Activated CD4-positive, alpha-beta memory T cell treated with anti-CD3 and anti-CD28 coated beads, Interleukin-2, amount 10 ng/mL, durations not matched to agents 7 days and 5 days (primary cell): ENCODE measurements around the gene KAZN. TPM values are rescaled to one million over a fixed set of nuclear protein-coding genes. Genes with fewer than 3 reads are reported as not detected.

ENCODE experiments used
- CTCF ChIA-PET: fragments of 350-600 bp; sonication (Branson Sonifier 250); formaldehyde crosslinking; loops from one replicate; lab custom pipeline; 2021; ENCODE audit warnings: antibody characterized with exemption, inconsistent platforms; lab: Charles Lee
- POLR2A ChIA-PET: fragments of 350-600 bp; sonication (Branson Sonifier 250); formaldehyde crosslinking; loops from one replicate; lab custom pipeline; 2021; ENCODE audit warnings: antibody characterized with exemption; lab: Charles Lee
- DNase-seq: peaks from one replicate; pipeline ENCODE4 v3.0.0-alpha.2; 2020
- H3K27ac Mint-ChIP-seq: one replicate; pipeline ENCODE4 v1.8.0; 2021; ENCODE audit warnings: mild to moderate bottlenecking, mixed read lengths
- H3K27me3 Mint-ChIP-seq: one replicate; pipeline ENCODE4 v1.8.0; 2021; ENCODE audit warnings: mixed read lengths
- H3K36me3 Mint-ChIP-seq: one replicate; pipeline ENCODE4 v1.8.0; 2021; ENCODE audit warnings: low read depth, mixed read lengths
- H3K4me1 Mint-ChIP-seq: one replicate; pipeline ENCODE4 v1.8.0; 2021; ENCODE audit warnings: mixed read lengths
- H3K4me3 Mint-ChIP-seq: one replicate; pipeline ENCODE4 v1.8.0; 2021; ENCODE audit warnings: mild to moderate bottlenecking, mixed read lengths
- H3K9me3 Mint-ChIP-seq: one replicate; pipeline ENCODE4 v1.8.0; 2021; ENCODE audit warnings: mixed read lengths
- total RNA-seq, 2 experiments: library from RNA; stranded (reverse); gene quantifications; one replicate each; pipeline ENCODE4 v1.2.3, GENCODE V29; 2021

Gene KAZN
- under 1 TPM; 0.30 to 0.43 TPM for total RNA-seq

DNA sequence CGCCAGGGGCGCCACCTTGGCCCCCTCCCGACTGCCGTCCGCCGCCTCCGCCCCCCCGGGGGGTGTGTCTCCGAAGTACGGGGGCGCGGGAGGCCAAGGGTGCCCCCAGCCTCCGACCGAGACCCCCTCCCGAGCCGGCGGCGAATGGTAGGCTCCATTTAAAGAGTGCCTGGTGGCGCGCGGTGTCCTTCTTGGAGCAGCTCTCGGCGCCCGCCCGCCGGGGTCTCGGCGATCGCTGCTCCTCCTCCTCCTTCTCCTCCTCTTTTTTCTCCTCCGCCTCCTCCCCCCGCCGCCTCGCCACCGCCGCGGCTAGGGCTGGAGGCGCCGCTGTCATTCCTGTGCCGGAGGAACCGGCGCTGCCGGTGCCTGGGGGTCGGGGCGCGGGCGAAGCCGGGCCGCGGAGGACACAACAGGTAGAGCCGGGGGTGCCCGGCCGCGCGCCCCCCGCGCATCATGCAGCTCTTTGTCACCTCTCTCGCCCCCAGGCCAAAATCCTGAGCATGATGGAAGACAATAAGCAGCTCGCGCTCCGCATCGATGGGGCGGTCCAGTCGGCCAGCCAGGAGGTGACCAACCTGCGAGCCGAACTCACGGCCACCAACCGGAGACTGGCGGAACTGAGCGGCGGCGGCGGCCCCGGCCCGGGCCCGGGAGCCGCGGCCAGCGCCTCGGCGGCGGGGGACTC, at the start of gene KAZN:
Gene KAZN, plus strand, starts transcription at position 188 of the 685 bp plus-strand sequence.
- H3K27ac Mint-ChIP-seq: no peak within 1 kb of the TSS

DNA sequence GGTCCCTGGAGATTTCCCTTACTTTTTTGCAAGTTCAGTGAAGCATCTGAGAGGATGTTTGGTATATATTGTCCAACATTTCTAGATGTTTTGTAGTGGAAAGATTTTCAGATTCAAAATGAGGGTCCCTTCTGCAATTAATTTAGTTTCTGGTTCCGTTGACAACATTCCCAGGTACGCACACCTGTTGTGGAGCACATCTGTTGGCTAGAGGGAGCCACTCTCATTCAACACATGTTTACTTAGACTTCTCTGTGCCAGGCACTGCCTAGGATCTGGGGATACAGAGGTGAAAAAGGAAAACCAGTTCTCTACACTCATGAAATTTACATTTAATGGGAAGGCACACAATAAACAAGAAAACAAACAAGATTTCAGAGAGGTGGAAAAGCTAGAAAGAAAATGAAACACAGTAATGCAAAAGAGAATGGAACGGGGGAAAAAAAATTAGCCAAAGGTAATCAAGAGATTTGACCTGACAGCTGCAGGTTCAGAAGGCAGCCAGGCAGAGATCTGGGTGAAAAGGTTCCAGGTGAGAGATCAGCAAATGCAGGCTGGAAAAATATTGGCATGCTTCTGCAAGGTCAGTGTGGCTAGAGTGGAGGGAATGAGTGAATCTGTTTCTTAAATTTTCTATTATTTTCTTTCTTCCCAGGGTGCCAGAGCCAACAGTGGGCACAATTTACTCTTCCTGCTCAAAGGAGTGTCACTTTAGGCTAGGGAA, 48.4 kb upstream of the KAZN start:
- DNase-seq: no peak
- Mint-ChIP-seq H3K4me3 (no peak overlapping the region), H3K9me3 (no peaks in the 10 kb centered on the region), H3K36me3 (no peaks in the 10 kb centered on the region), H3K4me1 (no peaks in the 10 kb centered on the region), H3K27ac (no peak overlapping the region), H3K27me3 (no peaks in the 10 kb centered on the region)
- ChIA-PET POLR2A (no interaction called here), CTCF (no interaction called here)

More for the DNA sequence above, at the start of gene KAZN:
- ChIA-PET POLR2A (no interaction called here), CTCF (no interaction called here)
- no peaks in the 10 kb centered on the region for H3K9me3 Mint-ChIP-seq
- H3K4me1 Mint-ChIP-seq: no peaks in the 10 kb centered on the region
- peaks cover 45% of the 10 kb centered on the region for H3K27me3 Mint-ChIP-seq
- no peaks in the 10 kb centered on the region for H3K36me3 Mint-ChIP-seq
- no peak for DNase-seq
- no peak within 1 kb of the TSS for H3K4me3 Mint-ChIP-seq

DNA sequence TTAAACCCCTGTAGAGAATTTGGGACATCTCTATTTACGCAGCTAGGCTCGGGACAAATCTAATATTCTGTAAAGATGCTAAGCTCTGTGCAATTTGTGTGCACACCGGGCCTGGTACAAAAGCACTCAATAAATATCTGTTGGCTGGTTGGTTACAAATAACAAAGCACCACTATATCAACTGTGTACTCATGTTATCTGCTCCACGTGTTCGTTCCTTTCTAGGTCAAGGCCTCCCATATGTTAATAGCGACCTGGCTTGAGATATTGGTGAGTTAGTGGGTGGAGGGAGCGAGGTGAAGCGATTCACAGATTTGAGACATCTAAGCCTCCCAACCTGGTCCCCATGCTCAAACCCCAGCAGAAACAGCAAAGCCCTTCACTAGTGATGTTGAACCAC, 47.1 kb upstream of the KAZN start:
- Mint-ChIP-seq H3K27ac (no peak overlapping the region), H3K27me3 (no peaks in the 10 kb centered on the region), H3K4me3 (no peak overlapping the region), H3K4me1 (no peaks in the 10 kb centered on the region), H3K9me3 (no peaks in the 10 kb centered on the region), H3K36me3 (no peaks in the 10 kb centered on the region)
- CTCF ChIA-PET: no interaction called here
- no peak for DNase-seq
- POLR2A ChIA-PET: no interaction called here

DNA sequence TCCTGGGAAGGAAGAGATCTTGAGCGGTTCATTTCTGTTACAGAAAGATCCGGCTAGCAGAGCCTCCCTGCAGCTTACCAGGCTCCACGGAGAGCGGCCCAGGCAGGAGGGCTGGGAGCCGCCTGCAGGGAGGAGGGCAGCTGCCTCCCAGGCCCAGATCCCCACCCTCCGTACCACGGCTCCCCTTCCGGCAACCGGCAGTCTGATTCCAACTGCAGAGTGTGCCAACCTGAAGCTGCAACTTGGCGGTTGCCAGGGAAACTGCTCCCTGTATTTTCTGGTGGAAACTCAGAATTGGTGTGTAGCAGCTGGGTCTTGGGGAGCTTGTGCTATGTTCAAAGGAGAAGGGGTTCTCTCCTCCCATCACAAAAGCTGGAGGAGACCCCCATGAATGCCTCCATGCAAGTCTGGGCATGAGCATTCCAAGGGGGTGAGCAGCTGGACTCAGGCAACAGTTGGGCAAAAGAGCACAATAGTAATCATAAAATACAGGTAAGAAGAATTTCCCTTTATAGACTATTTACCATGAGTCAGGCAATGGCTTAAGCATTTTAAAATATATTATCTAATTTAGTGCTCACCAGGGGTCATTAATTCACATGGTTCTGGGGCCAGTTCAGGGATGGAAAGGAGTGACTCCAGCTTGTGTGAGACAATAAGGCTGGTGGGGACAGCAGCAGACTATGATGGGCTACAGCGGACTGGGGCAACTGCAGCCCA, 46.1 kb upstream of the KAZN start:
- CTCF ChIA-PET: no interaction called here
- H3K27me3 Mint-ChIP-seq: no peaks in the 10 kb centered on the region
- POLR2A ChIA-PET: no interaction called here

GRCh38 chr1:14553711-14554110, 44.8 kb upstream of the KAZN start:
- H3K9me3 Mint-ChIP-seq: no peaks in the 10 kb centered on the region
- H3K27me3 Mint-ChIP-seq: no peaks in the 10 kb centered on the region
- no peak overlapping the region for H3K27ac Mint-ChIP-seq
- no peaks in the 10 kb centered on the region for H3K36me3 Mint-ChIP-seq
- POLR2A ChIA-PET: no interaction called here
- CTCF ChIA-PET: no interaction called here
- no peak overlapping the region for H3K4me3 Mint-ChIP-seq
- no peak for DNase-seq
- H3K4me1 Mint-ChIP-seq: no peaks in the 10 kb centered on the region

More for the DNA sequence above, 46.1 kb upstream of the KAZN start:
- no peak overlapping the region for H3K27ac Mint-ChIP-seq
- H3K9me3 Mint-ChIP-seq: no peaks in the 10 kb centered on the region
- H3K4me3 Mint-ChIP-seq: no peak overlapping the region
- no peaks in the 10 kb centered on the region for H3K36me3 Mint-ChIP-seq
- H3K4me1 Mint-ChIP-seq: no peaks in the 10 kb centered on the region
- no peak for DNase-seq

DNA sequence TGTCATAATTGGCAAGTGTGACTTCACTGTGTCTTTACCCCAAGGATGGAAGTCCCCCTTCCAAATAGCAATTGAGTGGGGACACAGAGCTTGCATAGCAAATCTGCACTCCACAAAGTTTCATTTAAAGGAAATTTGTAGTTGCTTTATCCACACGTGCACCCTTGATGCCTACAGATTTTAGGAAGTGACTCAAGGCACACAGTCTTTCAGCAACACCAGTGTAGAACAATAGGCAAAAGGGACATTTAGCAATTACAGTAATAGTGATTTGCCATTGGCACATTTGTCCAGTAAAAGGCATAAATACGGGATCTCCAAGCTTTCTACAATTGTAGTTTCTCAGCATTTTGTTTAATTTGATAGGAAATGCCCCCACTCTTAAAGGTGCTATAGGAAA, 43.4 kb upstream of the KAZN start:
- POLR2A ChIA-PET: no interaction called here

GRCh38 chr1:14561014-14561693, 37.3 kb upstream of the KAZN start:
- no peaks in the 10 kb centered on the region for H3K4me1 Mint-ChIP-seq

More for the DNA sequence above, 43.4 kb upstream of the KAZN start:
- no peaks in the 10 kb centered on the region for H3K27me3 Mint-ChIP-seq
- no peak overlapping the region for H3K4me3 Mint-ChIP-seq
- H3K36me3 Mint-ChIP-seq: no peaks in the 10 kb centered on the region
- H3K4me1 Mint-ChIP-seq: no peaks in the 10 kb centered on the region
- H3K9me3 Mint-ChIP-seq: no peaks in the 10 kb centered on the region
- no peak overlapping the region for H3K27ac Mint-ChIP-seq
- DNase-seq: no peak
- CTCF ChIA-PET: no interaction called here

GRCh38 chr1:14565090-14565489, 33.4 kb upstream of the KAZN start:
- ChIA-PET CTCF (no interaction called here), POLR2A (no interaction called here)
- Mint-ChIP-seq H3K27ac (no peak overlapping the region), H3K36me3 (no peaks in the 10 kb centered on the region), H3K4me1 (no peaks in the 10 kb centered on the region), H3K27me3 (no peaks in the 10 kb centered on the region), H3K4me3 (no peak overlapping the region), H3K9me3 (no peaks in the 10 kb centered on the region)
- DNase-seq: no peak

More at GRCh38 chr1:14561014-14561693, 37.3 kb upstream of the KAZN start:
- no peak overlapping the region for H3K4me3 Mint-ChIP-seq
- no peaks in the 10 kb centered on the region for H3K27me3 Mint-ChIP-seq
- H3K36me3 Mint-ChIP-seq: no peaks in the 10 kb centered on the region
- H3K27ac Mint-ChIP-seq: no peak overlapping the region
- no peak for DNase-seq
- POLR2A ChIA-PET: no interaction called here
- CTCF ChIA-PET: no interaction called here
- no peaks in the 10 kb centered on the region for H3K9me3 Mint-ChIP-seq

DNA sequence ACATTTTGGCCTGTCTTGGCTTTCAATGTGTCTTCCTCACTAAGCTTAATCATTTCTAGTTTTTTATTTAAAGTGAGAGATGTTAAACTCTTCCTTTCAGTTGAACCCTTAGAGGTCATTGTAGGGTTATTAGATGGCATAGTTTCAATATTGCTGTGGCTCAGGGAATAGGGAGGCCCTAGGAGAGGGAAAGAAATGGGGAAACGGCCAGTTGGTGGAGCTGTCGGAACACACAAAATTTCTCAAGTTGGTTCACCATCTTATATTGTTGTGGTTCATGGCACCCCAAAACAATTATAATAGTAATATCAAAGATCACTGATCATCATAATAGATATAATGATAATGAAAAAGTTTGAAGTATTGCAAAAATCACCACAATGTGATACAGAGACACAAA, 31.4 kb upstream of the KAZN start:
- Mint-ChIP-seq H3K4me1 (no peaks in the 10 kb centered on the region), H3K9me3 (no peaks in the 10 kb centered on the region), H3K27ac (no peak overlapping the region), H3K4me3 (no peak overlapping the region), H3K36me3 (no peaks in the 10 kb centered on the region), H3K27me3 (no peaks in the 10 kb centered on the region)
- ChIA-PET POLR2A (no interaction called here), CTCF (no interaction called here)
- no peak for DNase-seq

- H3K4me1 Mint-ChIP-seq: no peaks in the 10 kb centered on the region
- no peaks in the 10 kb centered on the region for H3K9me3 Mint-ChIP-seq
- H3K36me3 Mint-ChIP-seq: no peaks in the 10 kb centered on the region
- no peak for DNase-seq
- no peak overlapping the region for H3K4me3 Mint-ChIP-seq
- POLR2A ChIA-PET: no interaction called here
- CTCF ChIA-PET: no interaction called here
- no peak overlapping the region for H3K27ac Mint-ChIP-seq
- H3K27me3 Mint-ChIP-seq: no peaks in the 10 kb centered on the region
These were observed 30.6 kb upstream of the KAZN start for GRCh38 chr1:14567903-14568302.

- no peaks in the 10 kb centered on the region for H3K9me3 Mint-ChIP-seq
- CTCF ChIA-PET: no interaction called here
These were observed 29.6 kb upstream of the KAZN start for GRCh38 chr1:14568716-14569355.

GRCh38 chr1:14570514-14570913, 28.0 kb upstream of the KAZN start:
- H3K4me1 Mint-ChIP-seq: no peaks in the 10 kb centered on the region
- H3K27me3 Mint-ChIP-seq: no peaks in the 10 kb centered on the region
- no peaks in the 10 kb centered on the region for H3K36me3 Mint-ChIP-seq
- no peak for DNase-seq
- H3K4me3 Mint-ChIP-seq: no peak overlapping the region
- no peaks in the 10 kb centered on the region for H3K9me3 Mint-ChIP-seq
- no peak overlapping the region for H3K27ac Mint-ChIP-seq
- POLR2A ChIA-PET: no interaction called here
- CTCF ChIA-PET: no interaction called here

More at GRCh38 chr1:14568716-14569355, 29.6 kb upstream of the KAZN start:
- Mint-ChIP-seq H3K4me3 (no peak overlapping the region), H3K27me3 (no peaks in the 10 kb centered on the region), H3K36me3 (no peaks in the 10 kb centered on the region), H3K4me1 (no peaks in the 10 kb centered on the region), H3K27ac (no peak overlapping the region)
- no peak for DNase-seq
- POLR2A ChIA-PET: no interaction called here
